BE2C (cell line): Measurements from ENCODE around the gene AKR1B15.
"Not testable (repeated sequence)": the region's sequence is repeated elsewhere in the genome, so short reads cannot be mapped to it uniquely, and the experiment has no call there.

ENCODE experiments used
- DNase-seq: peaks from one replicate; pipeline ENCODE4 v3.0.0-alpha.2; 2020
- H3K27me3 ChIP-seq: fragments of 250-450 bp; sonication (Bioruptor Pico); 2 replicates; pipeline ENCODE4 v1.5.1; 2020; ENCODE audit warnings: mild to moderate bottlenecking
- H3K36me3 ChIP-seq: fragments of 250-450 bp; sonication (Bioruptor Pico); 2 replicates; pipeline ENCODE4 v1.5.1; 2020; ENCODE audit warnings: mild to moderate bottlenecking
- H3K4me1 ChIP-seq: fragments of 250-450 bp; sonication (Bioruptor Pico); 2 replicates; pipeline ENCODE4 v1.5.1; 2020
- H3K4me3 ChIP-seq: 2 replicates; pipeline ENCODE4 v1.5.1; 2011; ENCODE audit warnings: low read depth, low read length
- H3K9me3 ChIP-seq: fragments of 250-450 bp; sonication (Bioruptor Pico); 2 replicates; pipeline ENCODE4 v1.5.1; 2020
- TF ChIP-seq, protein P1 (sequence below): IDR thresholded peaks from 2 replicates; pipeline ENCODE4 v1.5.1; 2012; ENCODE audit warnings: mild to moderate bottlenecking, low read depth, low read length

Gene AKR1B15

DNA sequence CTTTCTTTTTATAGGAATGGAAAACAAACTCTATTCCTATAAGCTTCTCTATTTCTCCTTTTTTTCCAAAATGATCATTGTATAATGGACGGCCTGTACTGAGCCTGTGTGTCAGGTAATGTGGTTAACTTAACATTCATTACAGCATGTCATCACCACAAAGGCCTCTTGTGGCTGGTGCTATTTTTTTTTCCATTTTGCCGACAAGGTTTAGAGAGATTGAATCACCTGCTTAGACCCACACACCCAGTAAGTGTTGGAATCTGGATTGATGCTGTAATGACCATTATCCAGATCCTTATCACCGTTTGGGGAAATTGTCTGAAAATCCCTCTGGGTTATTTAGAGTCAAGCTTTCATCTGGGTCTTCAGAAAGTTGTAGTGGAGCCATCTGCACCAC lies 18.5 kb downstream of the AKR1B15 start:
- H3K4me1 ChIP-seq, result no peaks in the 10 kb centered on the region
- H3K27me3 ChIP-seq, result no peaks in the 10 kb centered on the region
- no peak overlapping the region for H3K4me3 ChIP-seq
- TF ChIP-seq, protein P1, sequence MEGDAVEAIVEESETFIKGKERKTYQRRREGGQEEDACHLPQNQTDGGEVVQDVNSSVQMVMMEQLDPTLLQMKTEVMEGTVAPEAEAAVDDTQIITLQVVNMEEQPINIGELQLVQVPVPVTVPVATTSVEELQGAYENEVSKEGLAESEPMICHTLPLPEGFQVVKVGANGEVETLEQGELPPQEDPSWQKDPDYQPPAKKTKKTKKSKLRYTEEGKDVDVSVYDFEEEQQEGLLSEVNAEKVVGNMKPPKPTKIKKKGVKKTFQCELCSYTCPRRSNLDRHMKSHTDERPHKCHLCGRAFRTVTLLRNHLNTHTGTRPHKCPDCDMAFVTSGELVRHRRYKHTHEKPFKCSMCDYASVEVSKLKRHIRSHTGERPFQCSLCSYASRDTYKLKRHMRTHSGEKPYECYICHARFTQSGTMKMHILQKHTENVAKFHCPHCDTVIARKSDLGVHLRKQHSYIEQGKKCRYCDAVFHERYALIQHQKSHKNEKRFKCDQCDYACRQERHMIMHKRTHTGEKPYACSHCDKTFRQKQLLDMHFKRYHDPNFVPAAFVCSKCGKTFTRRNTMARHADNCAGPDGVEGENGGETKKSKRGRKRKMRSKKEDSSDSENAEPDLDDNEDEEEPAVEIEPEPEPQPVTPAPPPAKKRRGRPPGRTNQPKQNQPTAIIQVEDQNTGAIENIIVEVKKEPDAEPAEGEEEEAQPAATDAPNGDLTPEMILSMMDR, result no peak
- no peaks in the 10 kb centered on the region for H3K36me3 ChIP-seq
- H3K9me3 ChIP-seq, result no peaks in the 10 kb centered on the region; the same call in 1 of the 2 replicates
- DNase-seq, result no peak

DNA sequence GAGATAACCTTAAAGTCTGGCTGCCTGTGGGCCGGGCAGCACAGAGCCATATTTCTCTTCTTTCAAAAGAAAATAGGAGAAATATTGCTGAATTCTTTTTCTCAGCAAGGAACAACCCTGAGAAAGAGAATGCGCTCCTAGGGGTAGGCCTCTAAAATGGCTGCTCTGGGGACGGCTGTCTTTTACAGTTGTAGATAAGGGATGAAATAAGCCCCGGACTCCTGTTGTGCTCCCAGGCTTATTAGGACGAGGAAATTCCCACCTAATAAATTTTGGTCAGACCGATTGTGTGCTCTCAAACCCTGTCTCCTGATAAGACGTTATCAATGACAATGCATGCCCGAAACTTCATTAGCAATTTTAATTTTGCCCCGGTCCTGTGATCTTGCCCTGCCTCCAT lies 21.1 kb downstream of the AKR1B15 start:
- not testable (repeated sequence) for H3K9me3 ChIP-seq, H3K27me3 ChIP-seq, H3K4me3 ChIP-seq, H3K4me1 ChIP-seq, DNase-seq, H3K36me3 ChIP-seq

DNA sequence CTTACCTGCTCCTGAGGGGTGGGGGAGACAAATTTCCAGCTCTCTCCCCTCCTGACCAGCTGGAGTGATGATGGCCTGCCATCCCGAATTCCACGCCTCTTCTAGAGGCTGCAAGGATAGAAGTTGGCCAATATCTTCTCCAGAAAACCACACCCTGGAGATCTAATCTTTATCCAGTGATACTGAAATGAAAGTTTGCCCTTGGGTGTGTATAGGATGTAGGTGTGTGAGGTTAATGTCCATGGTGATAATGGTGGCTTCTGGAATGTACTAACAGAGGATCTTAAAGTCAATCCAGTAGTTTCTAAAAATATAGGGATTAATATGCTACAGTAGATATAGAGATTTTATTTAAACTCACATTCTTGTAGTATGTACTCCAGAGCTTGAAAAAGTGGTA lies 22.2 kb downstream of the AKR1B15 start:
- no peaks in the 10 kb centered on the region for H3K36me3 ChIP-seq
- no peak overlapping the region for H3K4me3 ChIP-seq
- no peak for DNase-seq
- TF ChIP-seq, protein P1, result no peak
- H3K9me3 ChIP-seq, result no peaks in the 10 kb centered on the region
- peaks cover 9% of the 10 kb centered on the region for H3K27me3 ChIP-seq
- H3K4me1 ChIP-seq, result no peaks in the 10 kb centered on the region

DNA sequence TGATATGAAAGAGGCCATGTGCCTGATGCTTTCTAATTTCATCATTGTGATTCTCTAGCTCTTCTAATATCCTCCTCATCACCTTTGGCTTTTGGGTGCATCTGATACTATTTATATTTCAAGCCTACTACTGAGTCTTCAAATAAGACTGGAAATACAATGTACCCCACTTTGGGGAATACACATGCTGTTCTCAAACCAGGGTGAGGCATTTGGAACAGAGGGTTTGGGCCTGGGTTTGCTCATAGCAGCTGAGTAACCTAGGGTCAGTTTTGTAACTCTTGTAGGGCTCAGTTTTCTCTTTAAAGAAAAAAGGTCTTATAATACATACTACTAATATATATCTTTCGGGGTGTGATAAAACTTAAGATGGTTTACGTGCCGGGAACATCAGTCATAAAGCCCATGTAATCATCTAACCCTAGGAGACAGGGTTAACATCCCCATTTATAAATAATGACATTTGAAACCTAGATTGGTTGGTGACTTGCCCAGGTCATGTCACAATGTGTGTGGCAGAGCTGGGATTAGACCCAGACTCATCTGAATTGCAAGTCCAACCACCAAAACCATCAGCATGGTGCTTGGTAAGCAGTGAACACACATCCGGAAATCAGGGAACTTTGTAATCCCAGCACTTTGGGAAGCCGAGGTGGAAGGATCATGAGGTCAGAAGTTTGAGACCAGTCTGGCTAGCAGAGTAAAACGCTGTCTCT lies 23.0 kb downstream of the AKR1B15 start:
- no peak for DNase-seq
- H3K4me1 ChIP-seq, result no peaks in the 10 kb centered on the region
- no peaks in the 10 kb centered on the region for H3K36me3 ChIP-seq
- TF ChIP-seq, protein P1, result no peak
- H3K9me3 ChIP-seq, result no peaks in the 10 kb centered on the region
- peaks cover 9% of the 10 kb centered on the region for H3K27me3 ChIP-seq
- no peak overlapping the region for H3K4me3 ChIP-seq

DNA sequence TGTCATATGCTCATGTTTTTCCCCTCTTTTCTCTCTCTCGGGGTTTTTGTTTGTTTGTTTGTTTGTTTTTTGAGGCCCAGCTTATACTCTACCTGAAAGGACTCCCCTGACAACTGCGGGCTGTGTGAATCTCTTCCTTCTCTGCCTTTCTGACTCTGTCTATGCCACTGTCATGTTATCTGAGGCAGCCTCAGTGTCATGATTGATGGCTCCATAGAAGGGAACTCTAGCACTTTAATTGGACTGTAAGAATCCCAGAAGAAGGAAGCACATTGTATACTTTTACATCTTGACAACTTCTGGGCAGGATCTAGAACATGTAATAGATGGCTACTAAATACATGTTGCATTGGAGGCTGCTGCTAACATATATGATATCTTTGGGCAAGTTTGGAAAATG lies 25.4 kb downstream of the AKR1B15 start:
- Histone ChIP-seq H3K9me3 (no peaks in the 10 kb centered on the region), H3K36me3 (no peaks in the 10 kb centered on the region), H3K4me3 (no peak overlapping the region), H3K27me3 (peaks cover 22% of the 10 kb centered on the region), H3K4me1 (no peaks in the 10 kb centered on the region)
- no peak for DNase-seq
- TF ChIP-seq, protein P1, result no peak

DNA sequence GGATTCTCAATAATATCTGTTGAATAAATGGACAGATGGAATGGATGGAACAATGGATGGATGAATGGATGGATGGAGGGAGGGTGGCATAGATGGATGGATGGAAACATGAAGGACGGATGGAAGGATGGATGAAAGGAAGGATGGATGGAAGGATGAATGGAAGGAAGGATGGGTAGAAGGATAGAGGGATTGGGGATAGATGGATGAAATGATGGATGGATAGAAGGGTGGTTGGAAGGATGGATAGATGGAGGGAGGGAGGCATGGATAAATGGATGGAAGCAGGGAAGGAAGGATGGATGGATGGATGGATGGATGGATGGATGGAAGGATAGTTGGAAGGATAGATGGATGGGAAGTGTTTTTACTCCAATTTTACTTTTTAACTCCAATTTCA lies 35.4 kb downstream of the AKR1B15 start:
- Histone ChIP-seq H3K9me3 (no peaks in the 10 kb centered on the region), H3K4me1 (no peaks in the 10 kb centered on the region), H3K36me3 (no peaks in the 10 kb centered on the region), H3K4me3 (no peak overlapping the region), H3K27me3 (peaks cover 25% of the 10 kb centered on the region)
- DNase-seq, result no peak
- TF ChIP-seq, protein P1, result no peak

DNA sequence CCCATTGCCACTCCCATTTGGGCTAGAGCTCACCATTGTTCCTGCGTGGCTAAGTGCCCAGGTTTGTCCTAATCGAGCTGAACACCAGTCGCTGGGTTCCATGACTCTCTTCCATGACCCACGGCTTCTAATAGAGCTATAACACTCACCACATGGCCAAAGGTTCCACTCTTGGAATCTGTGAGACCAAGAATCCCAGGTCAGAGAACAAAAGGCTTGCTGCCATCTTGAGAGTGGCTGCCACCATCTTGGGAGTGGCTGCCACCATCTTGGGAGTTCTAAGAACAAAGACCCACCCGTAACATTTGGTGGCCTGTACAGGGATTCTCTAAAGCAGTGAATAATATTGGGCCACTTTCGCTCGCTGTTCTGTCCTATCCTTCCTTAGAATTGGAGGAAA lies 37.0 kb downstream of the AKR1B15 start:
- Histone ChIP-seq H3K4me3 (no peak overlapping the region), H3K4me1 (no peaks in the 10 kb centered on the region), H3K27me3 (peaks cover 20% of the 10 kb centered on the region), H3K9me3 (no peaks in the 10 kb centered on the region), H3K36me3 (no peaks in the 10 kb centered on the region)
- TF ChIP-seq, protein P1, result no peak
- DNase-seq, result no peak
